ENCODE results near the gene EIF3K.
A peak's percentile ranks its signal among the peaks of the same experiment; 100 is the strongest.

Gene EIF3K

GRCh38 chr19:38682872-38683392 is 63.9 kb downstream of the EIF3K start:
- H3K4me3 ChIP-seq (ENCODE audit: low read depth, low read length): no peak overlapping the region
- TF ChIP-seq CTCF (IDR thresholded peaks at IDR 0.05; ENCODE audit: borderline replicate concordance, insufficient read depth, low read depth, low read length): no peak

DNA sequence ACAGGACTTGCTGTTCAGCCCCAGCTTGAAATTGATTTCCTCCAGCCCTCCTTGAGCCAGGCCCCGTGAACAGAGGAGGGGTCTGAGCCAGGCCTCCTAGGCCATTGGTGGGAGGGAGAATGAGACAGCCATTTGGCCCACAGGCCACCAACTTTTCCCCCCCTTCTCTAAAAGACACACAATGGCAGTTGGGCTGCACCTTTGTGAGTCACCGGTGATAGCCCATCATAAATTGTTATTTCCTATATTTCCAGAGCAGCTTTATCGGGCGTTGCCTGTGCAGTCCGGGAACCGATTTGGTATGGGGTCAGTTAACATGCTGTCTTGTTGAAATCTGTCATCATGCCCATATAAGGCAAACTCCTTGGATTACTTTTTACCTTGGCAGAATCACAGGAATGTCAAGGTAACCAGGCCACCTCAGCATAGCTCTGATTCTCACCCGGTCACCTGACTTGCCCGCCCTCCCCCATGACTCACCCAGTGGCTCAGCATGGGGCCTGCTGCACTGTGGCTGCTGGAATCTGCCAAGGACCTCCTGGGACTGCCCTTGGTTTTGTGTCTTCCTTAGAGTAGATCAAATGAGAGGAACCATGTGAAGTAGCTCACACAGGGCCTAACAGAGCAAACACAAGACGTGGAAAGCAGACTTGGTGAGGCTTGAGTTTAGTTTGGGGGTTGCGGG is 64.5 kb downstream of the EIF3K start:
- no peak for TF ChIP-seq CTCF (IDR thresholded peaks at IDR 0.05; ENCODE audit: borderline replicate concordance, insufficient read depth, low read depth, low read length)

GRCh38 chr19:38684078-38684861 is 65.3 kb downstream of the EIF3K start:
- no peak for TF ChIP-seq CTCF (IDR thresholded peaks at IDR 0.05; ENCODE audit: borderline replicate concordance, insufficient read depth, low read depth, low read length)
- H3K4me3 ChIP-seq (ENCODE audit: low read depth, low read length): no peak overlapping the region

More for the DNA sequence above, 64.5 kb downstream of the EIF3K start:
- H3K4me3 ChIP-seq (ENCODE audit: low read depth, low read length): no peak overlapping the region

DNA sequence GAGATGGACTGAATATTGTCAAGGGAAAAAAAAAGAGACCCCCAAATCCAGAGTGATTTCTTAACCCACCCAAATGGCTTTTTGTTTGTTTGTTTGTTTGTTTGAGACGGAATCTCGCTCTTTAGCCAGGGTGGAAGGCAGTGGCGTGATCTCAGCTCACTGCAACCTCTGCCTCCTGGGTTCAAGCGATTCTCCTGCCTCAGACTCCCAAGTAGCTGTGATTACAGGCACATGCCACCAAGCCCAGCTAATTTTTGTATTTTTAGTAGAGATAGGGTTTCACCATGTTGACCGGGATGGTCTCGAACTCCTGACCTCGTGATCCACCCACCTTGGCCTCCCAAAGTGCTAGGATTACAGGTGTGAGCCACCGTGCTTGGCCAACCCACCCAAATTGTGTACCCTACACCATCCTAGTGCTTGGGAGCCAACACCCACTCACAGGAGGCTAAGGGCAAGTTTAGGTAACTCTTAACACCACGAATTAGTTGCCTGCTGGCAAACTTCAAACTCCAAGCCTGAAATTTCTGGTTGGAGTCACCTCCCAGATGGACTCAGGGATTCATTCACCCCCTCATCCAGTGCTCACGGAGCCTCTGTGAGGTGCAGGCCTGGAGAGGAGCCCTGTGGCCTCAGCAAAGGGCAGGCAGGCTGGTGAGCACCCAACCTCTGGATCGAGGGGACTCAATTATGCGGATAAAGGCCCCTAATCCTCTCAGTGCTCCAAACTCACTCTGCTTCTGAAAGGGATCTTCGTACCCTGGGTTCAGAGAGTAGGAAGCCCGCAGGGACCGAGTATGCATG is 66.1 kb downstream of the EIF3K start:
- no peak overlapping the region for H3K4me3 ChIP-seq (ENCODE audit: low read depth, low read length)
- no peak for TF ChIP-seq CTCF (IDR thresholded peaks at IDR 0.05; ENCODE audit: borderline replicate concordance, insufficient read depth, low read depth, low read length)

- TF ChIP-seq CTCF (IDR thresholded peaks at IDR 0.05; ENCODE audit: borderline replicate concordance, insufficient read depth, low read depth, low read length): peak; percentile 44
- H3K4me3 ChIP-seq (ENCODE audit: low read depth, low read length): no peak overlapping the region
Observed at GRCh38 chr19:38685666-38686529, 66.9 kb downstream of the EIF3K start.

- no peak overlapping the region for H3K4me3 ChIP-seq (ENCODE audit: low read depth, low read length)
- no peak for TF ChIP-seq CTCF (IDR thresholded peaks at IDR 0.05; ENCODE audit: borderline replicate concordance, insufficient read depth, low read depth, low read length)
Observed at GRCh38 chr19:38686530-38686888, 67.5 kb downstream of the EIF3K start.

Data from GM12875 (cell line).